Measurements from ENCODE around the gene DNAJC5. TPM values are rescaled to one million over a fixed set of nuclear protein-coding genes. Genes with fewer than 3 reads are reported as not detected.

DNAJC5 gene
- total RNA-seq, 4 donors from 2014 or later: 58.7 to 89.5 (median 75.4) TPM

DNA sequence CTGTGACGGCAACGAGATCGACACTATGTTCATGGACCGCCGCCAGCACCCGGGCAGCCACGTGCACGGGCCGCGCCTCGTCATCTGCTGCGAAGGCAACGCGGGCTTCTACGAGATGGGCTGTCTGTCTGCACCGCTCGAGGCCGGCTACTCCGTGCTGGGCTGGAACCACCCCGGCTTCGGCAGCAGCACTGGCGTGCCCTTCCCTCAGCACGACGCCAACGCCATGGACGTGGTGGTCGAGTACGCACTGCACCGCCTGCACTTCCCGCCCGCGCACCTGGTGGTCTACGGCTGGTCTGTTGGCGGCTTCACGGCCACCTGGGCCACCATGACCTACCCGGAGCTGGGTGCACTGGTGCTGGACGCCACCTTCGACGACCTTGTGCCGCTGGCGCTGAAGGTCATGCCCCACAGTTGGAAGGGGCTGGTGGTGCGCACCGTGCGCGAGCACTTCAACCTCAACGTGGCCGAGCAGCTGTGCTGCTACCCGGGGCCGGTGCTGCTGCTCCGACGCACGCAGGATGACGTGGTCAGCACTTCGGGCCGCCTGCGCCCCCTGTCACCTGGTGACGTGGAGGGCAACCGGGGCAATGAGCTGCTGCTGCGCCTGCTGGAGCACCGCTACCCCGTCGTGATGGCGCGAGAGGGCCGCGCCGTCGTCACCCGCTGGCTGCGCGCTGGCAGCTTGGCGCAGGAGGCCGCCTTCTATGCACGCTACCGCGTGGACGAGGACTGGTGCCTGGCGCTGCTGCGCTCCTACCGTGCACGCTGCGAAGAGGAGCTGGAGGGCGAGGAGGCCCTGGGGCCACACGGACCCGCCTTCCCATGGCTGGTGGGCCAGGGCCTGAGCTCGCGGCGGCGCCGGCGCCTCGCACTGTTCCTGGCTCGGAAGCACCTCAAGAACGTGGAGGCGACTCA lies 32.7 kb upstream of the DNAJC5 start:
- peaks cover 38 to 68% (median 45%) of the 10 kb centered on the region in 3 donors for H3K4me1 ChIP-seq
- 94 to 96% methylated on average over 15 to 23 of the region's 95 CpGs for WGBS, 2 donors
- no peak for DNase-seq
- TF ChIP-seq, protein P1, sequence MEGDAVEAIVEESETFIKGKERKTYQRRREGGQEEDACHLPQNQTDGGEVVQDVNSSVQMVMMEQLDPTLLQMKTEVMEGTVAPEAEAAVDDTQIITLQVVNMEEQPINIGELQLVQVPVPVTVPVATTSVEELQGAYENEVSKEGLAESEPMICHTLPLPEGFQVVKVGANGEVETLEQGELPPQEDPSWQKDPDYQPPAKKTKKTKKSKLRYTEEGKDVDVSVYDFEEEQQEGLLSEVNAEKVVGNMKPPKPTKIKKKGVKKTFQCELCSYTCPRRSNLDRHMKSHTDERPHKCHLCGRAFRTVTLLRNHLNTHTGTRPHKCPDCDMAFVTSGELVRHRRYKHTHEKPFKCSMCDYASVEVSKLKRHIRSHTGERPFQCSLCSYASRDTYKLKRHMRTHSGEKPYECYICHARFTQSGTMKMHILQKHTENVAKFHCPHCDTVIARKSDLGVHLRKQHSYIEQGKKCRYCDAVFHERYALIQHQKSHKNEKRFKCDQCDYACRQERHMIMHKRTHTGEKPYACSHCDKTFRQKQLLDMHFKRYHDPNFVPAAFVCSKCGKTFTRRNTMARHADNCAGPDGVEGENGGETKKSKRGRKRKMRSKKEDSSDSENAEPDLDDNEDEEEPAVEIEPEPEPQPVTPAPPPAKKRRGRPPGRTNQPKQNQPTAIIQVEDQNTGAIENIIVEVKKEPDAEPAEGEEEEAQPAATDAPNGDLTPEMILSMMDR (IDR thresholded peaks at IDR 0.05): no peak
- no peak for TF ChIP-seq POLR2A (IDR thresholded peaks at IDR 0.05)
- H3K4me3 ChIP-seq: no peak overlapping the region
- intact Hi-C loops (cut with DNase I): no loop called here
- no peaks in the 10 kb centered on the region for H3K9me3 ChIP-seq
- peaks cover 0 to 29% (median 10%) of the 10 kb centered on the region in 3 donors for H3K36me3 ChIP-seq
- peaks cover 0 to 16% (median 0%) of the 10 kb centered on the region in 4 donors for H3K27me3 ChIP-seq
- H3K27ac ChIP-seq: peak overlapping the region in 2 of 4 donors; percentile 97 to 98

DNA sequence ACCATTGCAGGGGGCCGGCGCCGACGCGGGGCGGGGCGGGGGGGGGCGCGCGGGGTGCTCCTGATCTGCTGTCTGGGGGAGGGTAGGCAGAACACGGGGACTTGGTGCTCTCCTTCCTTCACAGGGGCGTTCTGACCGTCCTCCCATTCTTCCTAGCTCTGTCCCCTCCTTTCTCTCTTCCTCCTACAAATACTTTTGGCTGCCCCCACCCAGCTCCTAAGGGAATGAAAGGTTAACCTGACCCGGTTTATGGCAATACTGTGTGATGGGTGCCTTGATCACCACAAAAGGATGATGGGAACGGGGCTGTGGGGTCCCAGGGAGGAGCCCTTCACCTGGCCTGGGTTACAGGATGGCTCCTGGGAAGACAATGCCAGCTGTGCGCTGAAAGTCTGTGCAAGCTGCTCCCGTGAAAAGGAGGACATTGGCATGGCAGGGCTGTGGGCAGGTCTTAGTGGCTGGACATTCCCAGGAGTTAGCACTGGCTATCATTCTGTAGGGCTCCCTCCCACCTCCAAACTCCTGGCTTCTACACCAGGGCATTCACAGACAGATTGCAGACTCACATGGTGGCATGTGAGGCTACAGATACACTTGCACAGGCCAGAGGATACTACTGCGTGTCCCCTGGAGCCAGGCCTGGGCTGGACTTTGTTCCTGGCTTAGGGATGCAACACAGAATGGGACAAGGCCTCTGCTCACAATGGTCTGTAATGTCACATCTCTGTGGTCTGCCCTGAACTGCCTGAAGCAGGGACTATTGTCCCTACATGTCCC lies 31.7 kb upstream of the DNAJC5 start:
- Histone ChIP-seq H3K9me3 (no peaks in the 10 kb centered on the region), H3K4me1 (peaks cover 29 to 68% (median 44%) of the 10 kb centered on the region in 3 donors), H3K27ac (peak overlapping the region; percentile 97 to 100 (median 98)), H3K36me3 (peaks cover 0 to 34% (median 10%) of the 10 kb centered on the region in 3 donors), H3K27me3 (peaks cover 0 to 6% (median 0%) of the 10 kb centered on the region in 4 donors), H3K4me3 (peak overlapping the region; percentile 82 to 98 (median 96))
- no peak for DNase-seq
- intact Hi-C loops (cut with DNase I): no loop called here
- WGBS, 2 donors: 65 to 90% methylated on average over 3 to 5 of the region's 18 CpGs
- TF ChIP-seq, protein P1 (IDR thresholded peaks at IDR 0.05): no peak
- TF ChIP-seq POLR2A (IDR thresholded peaks at IDR 0.05): no peak

DNA sequence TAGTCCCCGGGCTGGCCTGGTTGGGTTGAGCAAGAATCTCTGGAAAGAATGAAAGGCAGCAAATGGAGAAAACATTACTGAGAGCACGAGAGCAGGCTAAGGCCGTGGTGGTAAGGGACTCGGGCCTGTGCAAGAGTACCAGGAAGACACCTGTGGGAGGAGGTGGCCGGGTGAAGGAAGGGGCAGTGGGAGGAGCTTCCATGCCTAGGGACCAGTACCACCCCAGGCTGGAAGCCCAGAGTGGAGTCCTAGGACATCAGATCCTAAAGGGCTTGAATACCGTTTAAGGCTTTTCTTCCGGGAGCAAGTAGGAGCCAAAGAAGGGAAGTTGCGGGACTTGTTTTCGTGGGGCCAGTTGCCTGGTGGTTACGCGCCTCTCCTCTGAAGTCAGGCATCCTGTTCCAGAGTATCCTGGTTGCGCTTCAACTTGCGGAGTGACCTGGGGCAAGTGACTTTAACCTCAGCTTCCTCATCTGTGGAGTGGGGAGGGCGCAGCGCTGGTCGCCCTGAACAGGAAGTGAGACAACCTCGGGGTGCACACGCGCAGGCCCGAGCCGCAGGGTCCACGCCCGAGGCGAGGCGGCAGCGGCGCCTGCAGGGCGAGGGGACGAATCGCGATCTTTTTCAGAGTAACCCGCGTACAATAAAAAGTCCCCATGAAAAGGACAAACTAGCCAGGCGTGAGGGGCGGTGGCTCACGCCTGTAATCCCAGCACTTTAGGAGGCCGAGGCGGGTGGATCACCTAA lies 31.0 kb upstream of the DNAJC5 start:
- Histone ChIP-seq H3K27ac (peak overlapping the region; percentile 97 to 100 (median 98)), H3K4me3 (peak overlapping the region; percentile 82 to 98 (median 96)), H3K36me3 (peaks cover 0 to 41% (median 14%) of the 10 kb centered on the region in 3 donors), H3K27me3 (no peaks in the 10 kb centered on the region), H3K9me3 (no peaks in the 10 kb centered on the region), H3K4me1 (peaks cover 23 to 63% (median 36%) of the 10 kb centered on the region in 3 donors)
- 0 to 8% methylated on average over 9 to 10 of the region's 38 CpGs for WGBS, 2 donors
- peak in 1 of 4 donors; percentile 46 for TF ChIP-seq POLR2A (IDR thresholded peaks at IDR 0.05)
- TF ChIP-seq, protein P1 (IDR thresholded peaks at IDR 0.05): peak; percentile 52 to 74 (median 62)
- intact Hi-C loops (cut with DNase I): no loop called here
- DNase-seq: peak; percentile 64

- peak overlapping the region; percentile 82 to 98 (median 96) for H3K4me3 ChIP-seq
- no peaks in the 10 kb centered on the region for H3K27me3 ChIP-seq
- H3K4me1 ChIP-seq: peaks cover 23 to 57% (median 32%) of the 10 kb centered on the region in 3 donors
- no peak for DNase-seq
- H3K27ac ChIP-seq: peak overlapping the region; percentile 97 to 100 (median 98)
- no peaks in the 10 kb centered on the region for H3K9me3 ChIP-seq
- 0% methylated on average over 24 to 25 of the region's 25 CpGs for WGBS, 2 donors
- TF ChIP-seq POLR2A (IDR thresholded peaks at IDR 0.05): no peak
- TF ChIP-seq, protein P1 (IDR thresholded peaks at IDR 0.05): no peak
- peaks cover 0 to 47% (median 18%) of the 10 kb centered on the region in 3 donors for H3K36me3 ChIP-seq
- intact Hi-C loops (cut with DNase I): no loop called here
Measured at GRCh38 chr20:63864545-63864977, 30.4 kb upstream of the DNAJC5 start.
